ENCODE measurements around the gene POTEG. TPM values are rescaled to one million over a fixed set of nuclear protein-coding genes. Genes with fewer than 3 reads are reported as not detected.

Gene POTEG
- not detected in 2 replicates for total RNA-seq

DNA sequence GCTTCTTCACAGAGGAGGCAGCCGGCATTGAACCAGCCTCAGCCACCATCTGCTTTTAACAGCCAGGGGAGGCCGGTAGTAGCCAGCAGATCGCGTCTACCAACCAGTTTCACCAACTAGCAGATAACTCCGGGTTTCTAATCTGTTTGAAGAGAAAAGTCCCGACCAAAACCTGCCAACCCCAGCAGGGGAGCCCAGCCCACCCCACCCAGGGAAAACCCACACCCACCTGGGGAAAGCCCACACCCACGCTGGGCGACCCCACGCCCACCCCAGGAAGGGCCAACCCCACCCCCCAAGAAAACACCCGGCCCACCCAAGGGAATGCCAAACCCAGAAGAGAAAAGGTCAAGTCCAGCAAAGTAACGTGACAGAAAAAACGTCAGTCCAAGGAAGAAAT, at the start of gene POTEG:
Gene POTEG (minus strand): TSS at position 101 of the 400 bp plus-strand sequence. CDS start 52 bp downstream, at position 49.

All from regular cardiac myocyte (primary cell).